Stromal cell of bone marrow (primary cell): Measurements from ENCODE around the gene TREML1.

ENCODE experiments used
- DNase-seq: peaks from one replicate; pipeline ENCODE4 v3.0.0-alpha.2; 2012; ENCODE audit warnings: low read depth

TREML1 gene

GRCh38 chr6:41177695-41178094, 23.5 kb upstream of the TREML1 start:
- DNase-seq: no peak

- DNase-seq: no peak
Measured at GRCh38 chr6:41177287-41177686, 23.1 kb upstream of the TREML1 start.

- no peak for DNase-seq
Measured at GRCh38 chr6:41176189-41176588, 22.0 kb upstream of the TREML1 start.

GRCh38 chr6:41175084-41175483, 20.9 kb upstream of the TREML1 start:
- DNase-seq: no peak

GRCh38 chr6:41174610-41175009, 20.5 kb upstream of the TREML1 start:
- DNase-seq: no peak

GRCh38 chr6:41171908-41172307, 17.8 kb upstream of the TREML1 start:
- DNase-seq: no peak

- no peak for DNase-seq
Measured at GRCh38 chr6:41170547-41171160, 16.5 kb upstream of the TREML1 start.

- DNase-seq: no peak
Measured at GRCh38 chr6:41167173-41167963, 13.2 kb upstream of the TREML1 start.

- DNase-seq: no peak
Measured at GRCh38 chr6:41164551-41165120, 10.5 kb upstream of the TREML1 start.

- DNase-seq: no peak
Measured at GRCh38 chr6:41163419-41163717, 9.2 kb upstream of the TREML1 start.

GRCh38 chr6:41162687-41163418, 8.7 kb upstream of the TREML1 start, which contains the start of gene TREM2:
Gene TREM2 (minus strand): TSS chr6:41163116. CDS start chr6:41163082, 34 bp downstream.
- DNase-seq: no peak

- no peak for DNase-seq
Measured at GRCh38 chr6:41161851-41162552, 7.9 kb upstream of the TREML1 start.

- DNase-seq: no peak
Measured at GRCh38 chr6:41161380-41161779, 7.2 kb upstream of the TREML1 start.

GRCh38 chr6:41160933-41161332, 6.8 kb upstream of the TREML1 start:
- DNase-seq: no peak

- DNase-seq: no peak
Measured at GRCh38 chr6:41159415-41160082, 5.4 kb upstream of the TREML1 start.

GRCh38 chr6:41157323-41157722, 3.2 kb upstream of the TREML1 start:
- no peak for DNase-seq

- no peak for DNase-seq
Measured at GRCh38 chr6:41156771-41157170, 2.6 kb upstream of the TREML1 start.

- DNase-seq: no peak
Measured at GRCh38 chr6:41156001-41156400, 1.9 kb upstream of the TREML1 start.

GRCh38 chr6:41155132-41155805, 1.1 kb upstream of the TREML1 start:
- no peak for DNase-seq

- no peak for DNase-seq
Measured at GRCh38 chr6:41153451-41153850, 696 bp downstream of the TREML1 start.

- no peak for DNase-seq
Measured at GRCh38 chr6:41150671-41151070, 3.5 kb downstream of the TREML1 start.
